Measurements from ENCODE around the gene MYO16. TPM values are rescaled to one million over a fixed set of nuclear protein-coding genes. Genes with fewer than 3 reads are reported as not detected.
"Not testable (repeated sequence)": the region's sequence is repeated elsewhere in the genome, so short reads cannot be mapped to it uniquely, and the experiment has no call there.

The MYO16 gene
- total and polyA plus RNA-seq, 2 donors, result 0.16 to 0.19 TPM

- DNase-seq (ENCODE audit: low read depth in 6 of 9, low spot score in 9 of 9), result no peak
- Histone ChIP-seq H3K9me3 (ENCODE audit: control insufficient read depth in 2 of 2, insufficient read depth in 1 of 2, low read length in 1 of 2) (no peaks in the 10 kb centered on the region), H3K4me1 (ENCODE audit: control insufficient read depth in 2 of 2, insufficient read depth in 2 of 2, low read length in 2 of 2) (no peaks in the 10 kb centered on the region), H3K4me3 (ENCODE audit: low read length in 2 of 2) (no peak overlapping the region), H3K27ac (ENCODE audit: low read depth in 1 of 2, low read length in 1 of 2) (no peak overlapping the region), H3K27me3 (ENCODE audit: control insufficient read depth in 2 of 2, insufficient read depth in 1 of 2, low read length in 1 of 2) (no peaks in the 10 kb centered on the region), H3K36me3 (ENCODE audit: control insufficient read depth in 2 of 2, insufficient read depth in 2 of 2, low read length in 1 of 2) (no peaks in the 10 kb centered on the region)
- 95% methylated on average over 10 of the region's 10 CpGs for WGBS
Measured at GRCh38 chr13:108985166-108985565, 355.8 kb downstream of the MYO16 start.

- Histone ChIP-seq H3K4me1 (ENCODE audit: control insufficient read depth in 2 of 2, insufficient read depth in 2 of 2, low read length in 2 of 2) (no peaks in the 10 kb centered on the region), H3K27me3 (ENCODE audit: control insufficient read depth in 2 of 2, insufficient read depth in 1 of 2, low read length in 1 of 2) (no peaks in the 10 kb centered on the region), H3K27ac (ENCODE audit: low read depth in 1 of 2, low read length in 1 of 2) (no peak overlapping the region), H3K36me3 (ENCODE audit: control insufficient read depth in 2 of 2, insufficient read depth in 2 of 2, low read length in 1 of 2) (no peaks in the 10 kb centered on the region), H3K4me3 (ENCODE audit: low read length in 2 of 2) (no peak overlapping the region), H3K9me3 (ENCODE audit: control insufficient read depth in 2 of 2, insufficient read depth in 1 of 2, low read length in 1 of 2) (no peaks in the 10 kb centered on the region)
- DNase-seq (ENCODE audit: low read depth in 6 of 9, low spot score in 9 of 9), result no peak
- 91% methylated on average over 4 of the region's 4 CpGs for WGBS
Measured at GRCh38 chr13:108987517-108987916, 358.1 kb downstream of the MYO16 start.

GRCh38 chr13:108987944-108988343 is 358.5 kb downstream of the MYO16 start:
- no peaks in the 10 kb centered on the region for H3K27me3 ChIP-seq (ENCODE audit: control insufficient read depth in 2 of 2, insufficient read depth in 1 of 2, low read length in 1 of 2)
- H3K4me3 ChIP-seq (ENCODE audit: low read length in 2 of 2), result no peak overlapping the region
- H3K9me3 ChIP-seq (ENCODE audit: control insufficient read depth in 2 of 2, insufficient read depth in 1 of 2, low read length in 1 of 2), result no peaks in the 10 kb centered on the region
- no peaks in the 10 kb centered on the region for H3K4me1 ChIP-seq (ENCODE audit: control insufficient read depth in 2 of 2, insufficient read depth in 2 of 2, low read length in 2 of 2)
- H3K36me3 ChIP-seq (ENCODE audit: control insufficient read depth in 2 of 2, insufficient read depth in 2 of 2, low read length in 1 of 2), result no peaks in the 10 kb centered on the region
- no peak overlapping the region for H3K27ac ChIP-seq (ENCODE audit: low read depth in 1 of 2, low read length in 1 of 2)
- DNase-seq (ENCODE audit: low read depth in 6 of 9, low spot score in 9 of 9), result no peak
- WGBS, result 81% methylated on average over 5 of the region's 5 CpGs

- 78% methylated on average over 3 of the region's 3 CpGs for WGBS
- H3K4me3 ChIP-seq (ENCODE audit: low read length in 2 of 2); H3K36me3 ChIP-seq (ENCODE audit: control insufficient read depth in 2 of 2, insufficient read depth in 2 of 2, low read length in 1 of 2); H3K9me3 ChIP-seq (ENCODE audit: control insufficient read depth in 2 of 2, insufficient read depth in 1 of 2, low read length in 1 of 2); H3K27me3 ChIP-seq (ENCODE audit: control insufficient read depth in 2 of 2, insufficient read depth in 1 of 2, low read length in 1 of 2); DNase-seq (ENCODE audit: low read depth in 6 of 9, low spot score in 9 of 9); H3K27ac ChIP-seq (ENCODE audit: low read depth in 1 of 2, low read length in 1 of 2); H3K4me1 ChIP-seq (ENCODE audit: control insufficient read depth in 2 of 2, insufficient read depth in 2 of 2, low read length in 2 of 2): not testable (repeated sequence)
Measured at GRCh38 chr13:108991416-108991815, 362.0 kb downstream of the MYO16 start.

- Histone ChIP-seq H3K27me3 (ENCODE audit: control insufficient read depth in 2 of 2, insufficient read depth in 1 of 2, low read length in 1 of 2) (no peaks in the 10 kb centered on the region), H3K27ac (ENCODE audit: low read depth in 1 of 2, low read length in 1 of 2) (no peak overlapping the region), H3K4me3 (ENCODE audit: low read length in 2 of 2) (no peak overlapping the region), H3K9me3 (ENCODE audit: control insufficient read depth in 2 of 2, insufficient read depth in 1 of 2, low read length in 1 of 2) (no peaks in the 10 kb centered on the region), H3K36me3 (ENCODE audit: control insufficient read depth in 2 of 2, insufficient read depth in 2 of 2, low read length in 1 of 2) (no peaks in the 10 kb centered on the region), H3K4me1 (ENCODE audit: control insufficient read depth in 2 of 2, insufficient read depth in 2 of 2, low read length in 2 of 2) (no peaks in the 10 kb centered on the region)
- DNase-seq (ENCODE audit: low read depth in 6 of 9, low spot score in 9 of 9), result no peak
- 74% methylated on average over 5 of the region's 5 CpGs for WGBS
Measured at GRCh38 chr13:108993346-108993745, 363.9 kb downstream of the MYO16 start.

GRCh38 chr13:108996430-108996829 is 367.0 kb downstream of the MYO16 start:
- DNase-seq (ENCODE audit: low read depth in 6 of 9, low spot score in 9 of 9), result no peak
- Histone ChIP-seq H3K4me1 (ENCODE audit: control insufficient read depth in 2 of 2, insufficient read depth in 2 of 2, low read length in 2 of 2) (no peaks in the 10 kb centered on the region), H3K9me3 (ENCODE audit: control insufficient read depth in 2 of 2, insufficient read depth in 1 of 2, low read length in 1 of 2) (no peaks in the 10 kb centered on the region), H3K36me3 (ENCODE audit: control insufficient read depth in 2 of 2, insufficient read depth in 2 of 2, low read length in 1 of 2) (no peaks in the 10 kb centered on the region), H3K27me3 (ENCODE audit: control insufficient read depth in 2 of 2, insufficient read depth in 1 of 2, low read length in 1 of 2) (no peaks in the 10 kb centered on the region), H3K27ac (ENCODE audit: low read depth in 1 of 2, low read length in 1 of 2) (no peak overlapping the region), H3K4me3 (ENCODE audit: low read length in 2 of 2) (no peak overlapping the region)

- H3K27ac ChIP-seq (ENCODE audit: low read depth in 1 of 2, low read length in 1 of 2), result no peak overlapping the region
- H3K27me3 ChIP-seq (ENCODE audit: control insufficient read depth in 2 of 2, insufficient read depth in 1 of 2, low read length in 1 of 2), result no peaks in the 10 kb centered on the region
- no peaks in the 10 kb centered on the region for H3K9me3 ChIP-seq (ENCODE audit: control insufficient read depth in 2 of 2, insufficient read depth in 1 of 2, low read length in 1 of 2)
- WGBS, result 79% methylated on average over 2 of the region's 2 CpGs
- H3K4me1 ChIP-seq (ENCODE audit: control insufficient read depth in 2 of 2, insufficient read depth in 2 of 2, low read length in 2 of 2), result no peaks in the 10 kb centered on the region
- H3K4me3 ChIP-seq (ENCODE audit: low read length in 2 of 2), result no peak overlapping the region
- no peaks in the 10 kb centered on the region for H3K36me3 ChIP-seq (ENCODE audit: control insufficient read depth in 2 of 2, insufficient read depth in 2 of 2, low read length in 1 of 2)
- DNase-seq (ENCODE audit: low read depth in 6 of 9, low spot score in 9 of 9), result no peak
Measured at GRCh38 chr13:109000207-109000606, 370.8 kb downstream of the MYO16 start.

GRCh38 chr13:109002934-109003333 is 373.5 kb downstream of the MYO16 start:
- H3K36me3 ChIP-seq (ENCODE audit: control insufficient read depth in 2 of 2, insufficient read depth in 2 of 2, low read length in 1 of 2), result no peaks in the 10 kb centered on the region
- H3K4me3 ChIP-seq (ENCODE audit: low read length in 2 of 2), result no peak overlapping the region
- H3K9me3 ChIP-seq (ENCODE audit: control insufficient read depth in 2 of 2, insufficient read depth in 1 of 2, low read length in 1 of 2), result no peaks in the 10 kb centered on the region
- no peaks in the 10 kb centered on the region for H3K4me1 ChIP-seq (ENCODE audit: control insufficient read depth in 2 of 2, insufficient read depth in 2 of 2, low read length in 2 of 2)
- no peaks in the 10 kb centered on the region for H3K27me3 ChIP-seq (ENCODE audit: control insufficient read depth in 2 of 2, insufficient read depth in 1 of 2, low read length in 1 of 2)
- 92% methylated on average over 2 of the region's 2 CpGs for WGBS
- H3K27ac ChIP-seq (ENCODE audit: low read depth in 1 of 2, low read length in 1 of 2), result no peak overlapping the region
- DNase-seq (ENCODE audit: low read depth in 6 of 9, low spot score in 9 of 9), result no peak

GRCh38 chr13:109007946-109008345 is 378.5 kb downstream of the MYO16 start:
- H3K27ac ChIP-seq (ENCODE audit: low read depth in 1 of 2, low read length in 1 of 2), result no peak overlapping the region
- no peaks in the 10 kb centered on the region for H3K36me3 ChIP-seq (ENCODE audit: control insufficient read depth in 2 of 2, insufficient read depth in 2 of 2, low read length in 1 of 2)
- H3K27me3 ChIP-seq (ENCODE audit: control insufficient read depth in 2 of 2, insufficient read depth in 1 of 2, low read length in 1 of 2), result no peaks in the 10 kb centered on the region
- no peak for DNase-seq (ENCODE audit: low read depth in 6 of 9, low spot score in 9 of 9)
- no peaks in the 10 kb centered on the region for H3K9me3 ChIP-seq (ENCODE audit: control insufficient read depth in 2 of 2, insufficient read depth in 1 of 2, low read length in 1 of 2)
- no peak overlapping the region for H3K4me3 ChIP-seq (ENCODE audit: low read length in 2 of 2)
- H3K4me1 ChIP-seq (ENCODE audit: control insufficient read depth in 2 of 2, insufficient read depth in 2 of 2, low read length in 2 of 2), result no peaks in the 10 kb centered on the region
- WGBS, result 84% methylated on average over 3 of the region's 3 CpGs

GRCh38 chr13:109009756-109010155 is 380.3 kb downstream of the MYO16 start:
- no peaks in the 10 kb centered on the region for H3K27me3 ChIP-seq (ENCODE audit: control insufficient read depth in 2 of 2, insufficient read depth in 1 of 2, low read length in 1 of 2)
- H3K4me3 ChIP-seq (ENCODE audit: low read length in 2 of 2), result no peak overlapping the region
- no peak for DNase-seq (ENCODE audit: low read depth in 6 of 9, low spot score in 9 of 9)
- no peaks in the 10 kb centered on the region for H3K4me1 ChIP-seq (ENCODE audit: control insufficient read depth in 2 of 2, insufficient read depth in 2 of 2, low read length in 2 of 2)
- no peak overlapping the region for H3K27ac ChIP-seq (ENCODE audit: low read depth in 1 of 2, low read length in 1 of 2)
- 93% methylated on average over 4 of the region's 4 CpGs for WGBS
- no peaks in the 10 kb centered on the region for H3K36me3 ChIP-seq (ENCODE audit: control insufficient read depth in 2 of 2, insufficient read depth in 2 of 2, low read length in 1 of 2)
- H3K9me3 ChIP-seq (ENCODE audit: control insufficient read depth in 2 of 2, insufficient read depth in 1 of 2, low read length in 1 of 2), result no peaks in the 10 kb centered on the region
